PC-3 (cell line): ENCODE measurements around the gene SLC8A2. TPM values are rescaled to one million over a fixed set of nuclear protein-coding genes. Genes with fewer than 3 reads are reported as not detected.

Source experiments
- ATAC-seq: fragments of 200-7000 bp; cut with Tn5 transposase; 2 replicates; pipeline ENCODE4 v1.9.1; 2020; ENCODE audit warnings: mild to moderate bottlenecking, moderate library complexity
- BruUV-seq: library from RNA; stranded (reverse); fragments of 400-500 nt; replicated peaks from 2 replicates; lab custom pipeline; 2021; lab: Mats Ljungman, UMichigan
- CTCF ChIA-PET: fragments of 300-600 bp; sonication (Branson Sonifier 250); formaldehyde crosslinking; loops from one replicate; lab custom pipeline; 2022; ENCODE audit warnings: antibody characterized with exemption; lab: Charles Lee
- POLR2A ChIA-PET: fragments of 300-600 bp; sonication (Branson Sonifier 250); formaldehyde crosslinking; loops from one replicate; lab custom pipeline; 2022; ENCODE audit warnings: antibody characterized with exemption; ENCODE audit not compliant: unreplicated experiment; lab: Charles Lee
- DNase-seq: peaks from one replicate; pipeline ENCODE4 v3.0.0-alpha.2; 2015
- H2AFZ ChIP-seq: fragments of 300-600 bp; sonication (generic); 2 replicates; pipeline ENCODE4 v1.6.0; 2016; ENCODE audit warnings: antibody characterized with exemption, low read length
- H3F3A ChIP-seq: fragments of 300-600 bp; sonication (generic); one replicate; pipeline ENCODE4 v1.6.0; 2017; ENCODE audit warnings: antibody characterized with exemption, low read length, control low read depth, mild to moderate bottlenecking; ENCODE audit not compliant: unreplicated experiment
- H3K27ac ChIP-seq: fragments of 300-600 bp; sonication (generic); 2 replicates; pipeline ENCODE4 v1.5.1; 2016; ENCODE audit warnings: mild to moderate bottlenecking, low read length
- H3K27me3 ChIP-seq: fragments of 300-600 bp; sonication (generic); 2 replicates; pipeline ENCODE4 v1.6.1; 2016; ENCODE audit warnings: low read length, mixed read lengths
- H3K36me3 ChIP-seq: fragments of 300-600 bp; sonication (generic); 2 replicates; pipeline ENCODE4 v1.6.1; 2016; ENCODE audit warnings: low read depth, mixed run types, low read length, mixed read lengths
- H3K4me1 ChIP-seq: fragments of 300-600 bp; sonication (generic); 2 replicates; pipeline ENCODE4 v1.5.1; 2016; ENCODE audit warnings: low read length; ENCODE audit not compliant: insufficient read depth
- H3K4me2 ChIP-seq: fragments of 300-600 bp; sonication (generic); 2 replicates; pipeline ENCODE4 v1.6.0; 2016; ENCODE audit warnings: low read length
- H3K4me3 ChIP-seq: fragments of 300-600 bp; sonication (generic); 2 replicates; pipeline ENCODE4 v1.5.1; 2016; ENCODE audit warnings: mild to moderate bottlenecking, low read length, mixed read lengths
- H3K79me2 ChIP-seq: fragments of 300-600 bp; sonication (generic); 2 replicates; pipeline ENCODE4 v1.6.1; 2017; ENCODE audit warnings: low read length, mixed read lengths
- H3K9ac ChIP-seq: fragments of 300-600 bp; sonication (generic); 2 replicates; pipeline ENCODE4 v1.6.0; 2016; ENCODE audit warnings: mild to moderate bottlenecking, low read length
- H3K9me2 ChIP-seq: fragments of 300-600 bp; sonication (generic); replicated peaks from 2 replicates; pipeline ENCODE4 v1.6.1; 2016; ENCODE audit warnings: mixed run types, low read length, mixed read lengths
- H3K9me3 ChIP-seq: fragments of 300-600 bp; sonication (generic); 2 replicates; pipeline ENCODE4 v1.6.1; 2016; ENCODE audit warnings: low read length, mixed read lengths
- H4K20me1 ChIP-seq: fragments of 300-600 bp; sonication (generic); 2 replicates; pipeline ENCODE4 v1.6.1; 2016; ENCODE audit warnings: low read length, mixed read lengths
- EZH2 ChIP-seq: fragments of 300-600 bp; sonication (generic); IDR thresholded peaks from one replicate; pipeline ENCODE4 v1.6.1; 2017; ENCODE audit warnings: antibody characterized with exemption, mild to moderate bottlenecking, low read length; ENCODE audit not compliant: unreplicated experiment
- EZH2phosphoT487 ChIP-seq: fragments of 300-600 bp; sonication (generic); IDR thresholded peaks from 2 replicates; pipeline ENCODE4 v1.6.1; 2018; ENCODE audit warnings: mild to moderate bottlenecking, antibody characterized with exemption, low read length, borderline replicate concordance
- intact Hi-C: fragments of 100-400 bp; cut with micrococcal nuclease; formaldehyde crosslinking; loops from 2 replicates; pipeline ENCODE4 v1.9.0; 2023
- total RNA-seq: library from RNA; depleted of rRNA; stranded (reverse); fragments of >200 nt; gene quantifications from 2 replicates; pipeline ENCODE4 v1.2.3, GENCODE V29; 2014
- TF ChIP-seq, protein P1 (sequence below): fragments of 300-600 bp; sonication (generic); conservative IDR thresholded peaks from 2 replicates; pipeline ENCODE4 v1.5.1; 2017; ENCODE audit warnings: antibody characterized with exemption, low read depth, mild to moderate bottlenecking, low read length

SLC8A2 gene
- total RNA-seq, 1 experiment from 2014 or later = 0.33 TPM

DNA sequence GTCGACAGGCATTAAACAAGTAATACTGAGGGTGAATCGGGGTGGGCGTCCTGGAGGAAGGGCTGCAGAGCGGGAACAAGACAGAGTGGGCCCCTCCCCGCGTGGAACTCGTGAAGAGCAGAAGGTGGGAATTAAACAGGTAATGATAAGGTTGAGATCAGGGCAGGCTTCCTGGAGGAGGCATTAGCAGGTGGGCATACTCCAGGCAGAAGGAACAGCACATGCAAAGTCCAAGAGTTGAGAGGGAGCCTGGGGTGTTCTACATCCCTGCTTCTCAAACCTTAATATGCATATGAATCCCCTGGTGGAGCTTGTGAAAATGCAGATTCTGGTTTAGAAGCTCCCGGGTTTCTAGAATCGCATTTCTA is 23.3 kb downstream of the SLC8A2 start:
- Histone ChIP-seq H3K27ac (no peak overlapping the region), H3K36me3 (no peaks in the 10 kb centered on the region), H3K4me2 (no peak overlapping the region), H3K79me2 (no peaks in the 10 kb centered on the region), H3K9ac (no peak overlapping the region), H4K20me1 (no peaks in the 10 kb centered on the region), H3K4me3 (no peak overlapping the region), H2AFZ (no peak overlapping the region), H3K9me2 (no peaks in the 10 kb centered on the region), H3K27me3 (peaks cover 15% of the 10 kb centered on the region), H3K4me1 (no peaks in the 10 kb centered on the region), H3F3A (no peaks in the 10 kb centered on the region), H3K9me3 (no peaks in the 10 kb centered on the region)
- intact Hi-C loops = no loop called here
- BruUV-seq = no TSS peak
- ChIA-PET POLR2A (no interaction called here), CTCF (no interaction called here)
- no peak for DNase-seq
- ATAC-seq = no peak
- TF ChIP-seq, protein P1, sequence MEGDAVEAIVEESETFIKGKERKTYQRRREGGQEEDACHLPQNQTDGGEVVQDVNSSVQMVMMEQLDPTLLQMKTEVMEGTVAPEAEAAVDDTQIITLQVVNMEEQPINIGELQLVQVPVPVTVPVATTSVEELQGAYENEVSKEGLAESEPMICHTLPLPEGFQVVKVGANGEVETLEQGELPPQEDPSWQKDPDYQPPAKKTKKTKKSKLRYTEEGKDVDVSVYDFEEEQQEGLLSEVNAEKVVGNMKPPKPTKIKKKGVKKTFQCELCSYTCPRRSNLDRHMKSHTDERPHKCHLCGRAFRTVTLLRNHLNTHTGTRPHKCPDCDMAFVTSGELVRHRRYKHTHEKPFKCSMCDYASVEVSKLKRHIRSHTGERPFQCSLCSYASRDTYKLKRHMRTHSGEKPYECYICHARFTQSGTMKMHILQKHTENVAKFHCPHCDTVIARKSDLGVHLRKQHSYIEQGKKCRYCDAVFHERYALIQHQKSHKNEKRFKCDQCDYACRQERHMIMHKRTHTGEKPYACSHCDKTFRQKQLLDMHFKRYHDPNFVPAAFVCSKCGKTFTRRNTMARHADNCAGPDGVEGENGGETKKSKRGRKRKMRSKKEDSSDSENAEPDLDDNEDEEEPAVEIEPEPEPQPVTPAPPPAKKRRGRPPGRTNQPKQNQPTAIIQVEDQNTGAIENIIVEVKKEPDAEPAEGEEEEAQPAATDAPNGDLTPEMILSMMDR = no peak
- TF ChIP-seq EZH2phosphoT487 = no peak
- TF ChIP-seq EZH2 = no peak

DNA sequence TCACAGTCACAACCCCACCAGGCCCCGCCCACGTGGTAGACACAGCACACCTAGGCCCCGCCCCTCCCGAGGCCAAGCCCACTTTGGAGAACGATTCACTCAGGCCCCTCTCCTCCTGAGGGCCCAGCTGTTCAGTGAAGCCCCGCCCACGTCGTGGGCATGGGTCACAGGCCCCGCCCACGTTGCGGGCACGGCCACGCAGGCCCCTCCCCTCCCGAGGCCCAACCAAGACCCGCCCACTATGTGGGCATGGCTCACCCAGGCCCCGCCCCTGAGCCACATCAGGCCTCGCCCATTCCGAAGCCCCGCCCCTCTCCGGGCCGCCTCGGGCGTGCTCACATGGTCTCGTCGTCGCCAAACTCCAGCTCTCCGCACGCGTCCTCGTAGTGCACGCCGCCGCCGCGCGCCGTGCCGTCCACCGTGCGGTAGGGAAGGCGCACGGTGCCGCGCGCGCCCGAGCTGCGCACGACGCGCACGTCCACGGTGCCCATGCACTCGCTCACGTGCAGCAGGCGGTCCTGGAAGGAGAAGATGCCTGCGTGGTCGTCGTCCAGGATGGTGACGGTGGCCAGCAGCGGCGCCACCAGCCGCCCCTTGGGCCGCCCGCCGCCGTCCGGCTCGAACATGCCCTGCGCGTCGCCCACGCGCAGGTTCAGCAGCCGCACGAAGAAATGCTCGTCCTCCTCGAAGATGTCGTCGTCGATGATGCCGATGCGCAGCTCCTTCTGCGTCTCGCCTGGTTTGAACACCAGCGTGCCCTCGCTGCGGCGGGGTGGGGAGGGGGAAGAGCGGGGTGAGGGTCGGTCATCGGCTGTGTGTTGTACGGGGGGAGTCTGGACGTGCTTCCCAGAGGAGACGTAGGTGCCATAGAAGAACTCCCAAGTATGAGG is 24.0 kb downstream of the SLC8A2 start:
- Histone ChIP-seq H3K79me2 (no peaks in the 10 kb centered on the region), H3K36me3 (no peaks in the 10 kb centered on the region), H3K9ac (no peak overlapping the region), H3F3A (no peaks in the 10 kb centered on the region), H4K20me1 (no peaks in the 10 kb centered on the region), H3K9me3 (no peaks in the 10 kb centered on the region), H3K27ac (no peak overlapping the region), H3K4me1 (no peaks in the 10 kb centered on the region), H3K4me2 (no peak overlapping the region), H3K27me3 (peaks cover 19% of the 10 kb centered on the region), H3K9me2 (no peaks in the 10 kb centered on the region), H3K4me3 (no peak overlapping the region), H2AFZ (no peak overlapping the region)
- ChIA-PET CTCF (no interaction called here), POLR2A (no interaction called here)
- peak; percentile 37 for DNase-seq
- intact Hi-C loops = no loop called here
- no TSS peak for BruUV-seq
- ATAC-seq = peak; percentile 20; the same call in 1 of the 2 replicates
- TF ChIP-seq EZH2 (no peak), EZH2phosphoT487 (no peak)
- TF ChIP-seq, protein P1 = no peak
